ENCODE results near the gene P2RY1.

DNA sequence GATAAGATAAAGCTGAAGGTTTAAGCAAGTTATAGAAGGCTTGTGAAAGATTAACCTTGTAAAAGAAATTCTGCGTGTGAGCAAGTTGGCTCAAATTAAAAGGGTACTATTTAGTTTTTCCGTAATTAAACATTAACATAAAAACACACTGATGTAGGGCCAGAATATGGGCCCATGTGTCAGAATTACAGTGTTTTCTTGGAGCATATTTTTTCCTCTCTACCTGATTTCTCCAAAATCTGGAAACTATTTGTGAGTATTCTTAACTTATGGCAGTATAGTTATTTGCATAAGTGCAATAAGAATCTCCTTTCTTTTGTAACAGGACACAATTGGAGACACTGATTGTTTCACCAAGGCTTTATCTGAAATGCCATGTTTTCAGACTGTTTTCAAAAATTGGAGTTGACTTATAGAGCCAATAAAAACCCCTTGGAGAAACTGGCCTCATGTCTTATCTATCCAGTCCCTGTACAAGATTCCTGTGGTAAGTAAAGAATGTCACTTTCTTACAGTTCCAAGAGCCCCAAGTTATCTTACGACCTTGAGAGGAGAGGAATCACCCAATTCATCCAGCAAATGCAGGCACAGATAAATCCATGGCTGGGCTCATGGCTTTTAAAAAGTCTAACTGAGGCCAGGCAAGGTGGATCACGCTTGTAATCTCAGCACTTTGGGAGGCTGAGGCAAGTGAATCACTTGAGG, 47.8 kb upstream of the P2RY1 start:
- no peak for TF ChIP-seq EZH2 (optimal IDR thresholded peaks at IDR 0.05; ENCODE audit: low read depth, low read length)
- TF ChIP-seq, protein P1, sequence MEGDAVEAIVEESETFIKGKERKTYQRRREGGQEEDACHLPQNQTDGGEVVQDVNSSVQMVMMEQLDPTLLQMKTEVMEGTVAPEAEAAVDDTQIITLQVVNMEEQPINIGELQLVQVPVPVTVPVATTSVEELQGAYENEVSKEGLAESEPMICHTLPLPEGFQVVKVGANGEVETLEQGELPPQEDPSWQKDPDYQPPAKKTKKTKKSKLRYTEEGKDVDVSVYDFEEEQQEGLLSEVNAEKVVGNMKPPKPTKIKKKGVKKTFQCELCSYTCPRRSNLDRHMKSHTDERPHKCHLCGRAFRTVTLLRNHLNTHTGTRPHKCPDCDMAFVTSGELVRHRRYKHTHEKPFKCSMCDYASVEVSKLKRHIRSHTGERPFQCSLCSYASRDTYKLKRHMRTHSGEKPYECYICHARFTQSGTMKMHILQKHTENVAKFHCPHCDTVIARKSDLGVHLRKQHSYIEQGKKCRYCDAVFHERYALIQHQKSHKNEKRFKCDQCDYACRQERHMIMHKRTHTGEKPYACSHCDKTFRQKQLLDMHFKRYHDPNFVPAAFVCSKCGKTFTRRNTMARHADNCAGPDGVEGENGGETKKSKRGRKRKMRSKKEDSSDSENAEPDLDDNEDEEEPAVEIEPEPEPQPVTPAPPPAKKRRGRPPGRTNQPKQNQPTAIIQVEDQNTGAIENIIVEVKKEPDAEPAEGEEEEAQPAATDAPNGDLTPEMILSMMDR (IDR thresholded peaks at IDR 0.05; ENCODE audit: low read length), result no peak
- TF ChIP-seq EZH2phosphoT487 (IDR thresholded peaks at IDR 0.05; ENCODE audit: low read length), result no peak
